HepG2 (cell line): Measurements from ENCODE around the gene TFEB. TPM values are rescaled to one million over a fixed set of nuclear protein-coding genes. Genes with fewer than 3 reads are reported as not detected.

Experiments
- ATAC-seq: fragments of 200-7000 bp; cut with Tn5 transposase; 3 replicates; pipeline ENCODE4 v1.9.1; 2020; ENCODE audit warnings: mild to moderate bottlenecking, moderate library complexity
- BruUV-seq: library from RNA; stranded (reverse); fragments of 400-500 nt; replicated peaks from 2 replicates; lab custom pipeline; 2021; lab: Mats Ljungman, UMichigan
- CTCF ChIA-PET: fragments of 300-600 bp; formaldehyde crosslinking; extraction: SDS; loops from one replicate; lab custom pipeline; 2021; ENCODE audit warnings: low total read pairs, inconsistent platforms, low intra/inter-chr PET ratio; lab: Yijun Ruan, JAX
- POLR2A ChIA-PET: fragments of 350-600 bp; sonication (Branson Sonifier 250); formaldehyde crosslinking; loops from one replicate; lab custom pipeline; 2020; ENCODE audit warnings: antibody characterized with exemption, inconsistent platforms; lab: Yijun Ruan, JAX
- DNase-seq: peaks from one replicate; pipeline ENCODE4 v3.0.0-alpha.2; 2015; ENCODE audit warnings: low spot score
- FAIRE-seq: peaks from 3 replicates; lab custom pipeline; 2011; peaks lifted over from hg19 to GRCh38; lab: Jason Lieb, UNC
- H2AFZ ChIP-seq: one replicate; pipeline ENCODE4 v1.6.1; 2011; ENCODE audit warnings: low read length, inconsistent platforms
- H3K27ac ChIP-seq: fragments of 300-600 bp; 3 replicates; pipeline ENCODE4 v1.8.0; 2011; ENCODE audit warnings: mixed run types, mild to moderate bottlenecking, mixed read lengths, low read length, inconsistent platforms; ENCODE audit not compliant: insufficient read depth; ENCODE audit errors: extremely low read length
- H3K27me3 ChIP-seq, 2 experiments: fragments of 200-600 bp in 1 of 2; 2 replicates in 1 of 2; 3 replicates in 1 of 2; pipeline versions ENCODE4 v1.6.0 to v1.8.0; 2011; ENCODE audit warnings: low read length in 2 of 2, mild to moderate bottlenecking in 2 of 2, moderate library complexity in 2 of 2, inconsistent platforms in 1 of 2; ENCODE audit not compliant: insufficient read depth in 2 of 2, control insufficient read depth in 1 of 2
- H3K36me3 ChIP-seq, 2 experiments: fragments of 200-600 bp in 1 of 2; replicated peaks in 1 of 2; 2 replicates in 1 of 2; 3 replicates in 1 of 2; pipeline versions ENCODE4 v1.5.1 to v1.8.0; 2011; ENCODE audit warnings: low read length in 2 of 2, inconsistent platforms in 1 of 2; ENCODE audit not compliant: insufficient read depth in 2 of 2, control insufficient read depth in 1 of 2
- H3K4me1 ChIP-seq: 2 replicates; pipeline ENCODE4 v1.5.1; 2012; ENCODE audit warnings: low read length, inconsistent platforms; ENCODE audit not compliant: insufficient read depth
- H3K4me2 ChIP-seq: 2 replicates; pipeline ENCODE4 v1.6.0; 2011; ENCODE audit warnings: low read depth, low read length, inconsistent platforms
- H3K4me3 ChIP-seq, 3 experiments: fragments of 200-600 bp in 1 of 3; sonication (generic), shearing (Covaris generic) in 1 of 3; replicated peaks in 1 of 3; 2 replicates each; pipeline ENCODE4 v1.5.1; 2011 to 2016; ENCODE audit warnings: low read length in 3 of 3, inconsistent platforms in 2 of 3, low read depth in 2 of 3, mild to moderate bottlenecking in 2 of 3, control low read depth in 1 of 3, mixed read lengths in 1 of 3; ENCODE audit not compliant: insufficient read depth in 1 of 3
- H3K79me2 ChIP-seq: one replicate; pipeline ENCODE4 v1.6.1; 2011; ENCODE audit warnings: low read length, inconsistent platforms; ENCODE audit not compliant: insufficient read depth
- H3K9ac ChIP-seq: 2 replicates; pipeline ENCODE4 v1.6.0; 2011; ENCODE audit warnings: mild to moderate bottlenecking, low read depth, low read length, inconsistent platforms; ENCODE audit not compliant: insufficient read depth
- H3K9me3 ChIP-seq: 2 replicates; pipeline ENCODE4 v1.5.1; 2012; ENCODE audit warnings: mild to moderate bottlenecking, low read length
- H4K20me1 ChIP-seq: 2 replicates; pipeline ENCODE4 v1.6.0; 2011; ENCODE audit warnings: inconsistent platforms, mild to moderate bottlenecking, low read length, moderate library complexity; ENCODE audit not compliant: insufficient read depth
- BRCA1 ChIP-seq: sonication (generic); formaldehyde crosslinking; IDR thresholded peaks from 2 replicates; pipeline ENCODE4 v1.4.0; 2020; ENCODE audit warnings: missing genetic modification reagents
- SMAD9 ChIP-seq: sonication (generic); formaldehyde crosslinking; IDR thresholded peaks from 2 replicates; pipeline ENCODE4 v1.5.1; 2020; ENCODE audit warnings: mild to moderate bottlenecking, missing genetic modification reagents
- ZBTB38 ChIP-seq: sonication (generic); formaldehyde crosslinking; IDR thresholded peaks from 2 replicates; pipeline ENCODE4 v1.5.1; 2020; ENCODE audit warnings: mild to moderate bottlenecking, missing genetic modification reagents
- ZNF274 ChIP-seq: sonication (generic); formaldehyde crosslinking; IDR thresholded peaks from 2 replicates; pipeline ENCODE4 v1.5.1; 2020; ENCODE audit warnings: mild to moderate bottlenecking, missing genetic modification reagents
- ZNF589 ChIP-seq: sonication (generic); formaldehyde crosslinking; conservative IDR thresholded peaks from 2 replicates; pipeline ENCODE4 v1.8.0; 2022; ENCODE audit warnings: mild to moderate bottlenecking, moderate library complexity, missing genetic modification reagents
- ZNF768 ChIP-seq: sonication (generic); formaldehyde crosslinking; IDR thresholded peaks from 2 replicates; pipeline ENCODE4 v1.4.0; 2020; ENCODE audit warnings: missing genetic modification reagents
- WGBS: methylation state at CpG from one replicate; pipeline ENCODE4 v1.1.6; 2017; ENCODE audit warnings: low lambda C conversion rate; 5-methylcytosine and 5-hydroxymethylcytosine counted together
- in situ Hi-C: cut with HindIII; loops from 2 replicates; pipeline ENCODE4 v1.10.0; 2017; ENCODE audit warnings: low pct_unique_long_range_greater_than_20kb; ENCODE audit not compliant: extremely low pct_ligation_motif_present
- intact Hi-C: fragments of 100-400 bp; cut with micrococcal nuclease; formaldehyde crosslinking; loops from one replicate; pipeline ENCODE4 v1.10.0; 2022; ENCODE audit not compliant: unreplicated experiment
- polyA plus RNA-seq, 8 experiments: library from polyadenylated mRNA; depleted of rRNA in 3 of 8; stranded (reverse) in 7 of 8; unstranded in 1 of 8; fragments of >200 nt; fragmentation: Illumina TruSeq in 4 of 8; extraction: Trizol in 4 of 8; gene quantifications; 2 replicates each; pipeline versions ENCODE4 v1.2.1 to v1.2.3, GENCODE V29; 2011 to 2016; ENCODE audit warnings: low read depth in 4 of 8, missing spikeins in 1 of 8, mixed read lengths in 1 of 8; ENCODE audit not compliant: insufficient read depth in 1 of 8
- total RNA-seq, 5 experiments: library from RNA; depleted of rRNA; stranded (reverse); fragments of >200 nt; fragmentation: Illumina TruSeq; extraction: Trizol; gene quantifications; 2 replicates each; pipeline ENCODE4 v1.2.3, GENCODE V29; 2016; ENCODE audit warnings: low read depth in 1 of 5
- TF ChIP-seq, protein P1 (sequence below): sonication (generic); formaldehyde crosslinking; IDR thresholded peaks from 2 replicates; pipeline ENCODE4 v1.5.1; 2020; ENCODE audit warnings: mild to moderate bottlenecking, missing genetic modification reagents, moderate library complexity
- TF ChIP-seq, protein P2 (sequence below): sonication (generic); formaldehyde crosslinking; IDR thresholded peaks from 2 replicates; pipeline ENCODE4 v1.8.0; 2022; ENCODE audit warnings: low read depth, missing genetic modification reagents
- TF ChIP-seq, protein P3 (sequence below): sonication (generic); formaldehyde crosslinking; IDR thresholded peaks from 2 replicates; pipeline ENCODE4 v1.4.0; 2020; ENCODE audit warnings: missing genetic modification reagents

TFEB gene
- total and polyA plus RNA-seq, 2 of the 13 experiments (the other 11 are each of a cell fraction or from before 2014, with no cell fraction given), result 13.3 to 18.7 TPM

DNA sequence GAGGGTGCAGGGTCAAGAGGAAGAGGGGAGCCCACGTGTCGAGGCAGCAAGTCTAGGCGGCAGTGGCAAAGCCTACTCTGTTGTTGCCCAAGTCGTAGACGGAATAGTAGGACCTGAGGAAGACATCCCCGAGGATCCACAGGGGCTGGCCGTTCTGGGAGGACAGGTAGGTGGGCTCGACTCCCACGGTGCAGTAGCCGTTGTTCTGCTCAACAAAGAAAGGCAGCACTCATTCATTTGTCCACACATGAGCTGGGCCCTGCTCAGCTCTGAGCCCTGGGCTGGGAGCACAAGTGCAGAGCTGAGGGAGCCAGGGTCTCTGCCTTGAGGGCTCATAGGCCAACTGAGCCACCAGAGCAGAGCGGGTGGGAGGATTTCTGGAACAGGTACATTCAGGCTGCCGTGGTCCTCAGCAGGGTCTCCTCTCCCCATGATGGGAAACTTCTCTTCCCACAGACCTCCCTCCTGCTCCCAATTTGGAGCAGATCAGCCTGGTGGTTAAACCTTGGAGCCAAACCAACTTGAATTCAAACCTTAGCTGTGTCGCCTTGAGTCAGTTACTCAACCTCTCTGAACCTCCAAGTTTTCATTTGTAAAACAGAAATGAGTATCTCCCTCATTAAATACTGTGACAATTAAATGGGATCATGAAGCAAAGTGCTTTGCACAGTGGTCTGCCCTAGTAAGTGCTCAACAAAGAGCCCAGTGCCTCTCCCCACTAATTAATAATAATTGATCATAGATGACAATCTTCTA lies 1.6 kb upstream of the TFEB start:
- Histone ChIP-seq H3K4me1 (peaks cover 78% of the 10 kb centered on the region), H3K27ac (peak overlapping the region; percentile 14), H3K79me2 (peaks cover 3% of the 10 kb centered on the region), H3K27me3 (no peaks in the 10 kb centered on the region; a peak in 1 of 5 replicates), H3K4me3 (no peak overlapping the region), H3K9ac (no peak overlapping the region; the same call in 1 of the 2 replicates), H2AFZ (no peak overlapping the region), H3K36me3 (no peaks in the 10 kb centered on the region), H3K9me3 (no peaks in the 10 kb centered on the region), H4K20me1 (no peaks in the 10 kb centered on the region), H3K4me2 (no peak overlapping the region)
- 91% methylated on average over 12 of the region's 13 CpGs for WGBS
- ATAC-seq (no peak), DNase-seq (no peak), FAIRE-seq (no peak)
- ChIA-PET POLR2A (interaction anchor here (4.7 to 10.4 kb wide), 3 partner anchors 10 to 50 kb away, joined by 60 to 120 read pairs (median 112); partner anchors contain the start of genes PGC and TOMM6), CTCF (interaction anchor here (3.0 kb wide), 1 partner anchor 39 kb away, joined by 44 read pairs; no protein-coding TSS in a partner anchor)
- intact Hi-C loops (no loop called here), in situ Hi-C loops (loop anchor here (5.0 kb wide), 1 partner anchor 40 kb away; the partner anchor contains the start of gene FRS3)
- BruUV-seq, result TSS peak; percentile 23
- TF ChIP-seq ZNF589 (CRISPR knock-in tag), result no peak
- TF ChIP-seq ZBTB38 (CRISPR knock-in tag), result peak; percentile 63; the same call in 1 of the 2 replicates
- TF ChIP-seq, protein P1, sequence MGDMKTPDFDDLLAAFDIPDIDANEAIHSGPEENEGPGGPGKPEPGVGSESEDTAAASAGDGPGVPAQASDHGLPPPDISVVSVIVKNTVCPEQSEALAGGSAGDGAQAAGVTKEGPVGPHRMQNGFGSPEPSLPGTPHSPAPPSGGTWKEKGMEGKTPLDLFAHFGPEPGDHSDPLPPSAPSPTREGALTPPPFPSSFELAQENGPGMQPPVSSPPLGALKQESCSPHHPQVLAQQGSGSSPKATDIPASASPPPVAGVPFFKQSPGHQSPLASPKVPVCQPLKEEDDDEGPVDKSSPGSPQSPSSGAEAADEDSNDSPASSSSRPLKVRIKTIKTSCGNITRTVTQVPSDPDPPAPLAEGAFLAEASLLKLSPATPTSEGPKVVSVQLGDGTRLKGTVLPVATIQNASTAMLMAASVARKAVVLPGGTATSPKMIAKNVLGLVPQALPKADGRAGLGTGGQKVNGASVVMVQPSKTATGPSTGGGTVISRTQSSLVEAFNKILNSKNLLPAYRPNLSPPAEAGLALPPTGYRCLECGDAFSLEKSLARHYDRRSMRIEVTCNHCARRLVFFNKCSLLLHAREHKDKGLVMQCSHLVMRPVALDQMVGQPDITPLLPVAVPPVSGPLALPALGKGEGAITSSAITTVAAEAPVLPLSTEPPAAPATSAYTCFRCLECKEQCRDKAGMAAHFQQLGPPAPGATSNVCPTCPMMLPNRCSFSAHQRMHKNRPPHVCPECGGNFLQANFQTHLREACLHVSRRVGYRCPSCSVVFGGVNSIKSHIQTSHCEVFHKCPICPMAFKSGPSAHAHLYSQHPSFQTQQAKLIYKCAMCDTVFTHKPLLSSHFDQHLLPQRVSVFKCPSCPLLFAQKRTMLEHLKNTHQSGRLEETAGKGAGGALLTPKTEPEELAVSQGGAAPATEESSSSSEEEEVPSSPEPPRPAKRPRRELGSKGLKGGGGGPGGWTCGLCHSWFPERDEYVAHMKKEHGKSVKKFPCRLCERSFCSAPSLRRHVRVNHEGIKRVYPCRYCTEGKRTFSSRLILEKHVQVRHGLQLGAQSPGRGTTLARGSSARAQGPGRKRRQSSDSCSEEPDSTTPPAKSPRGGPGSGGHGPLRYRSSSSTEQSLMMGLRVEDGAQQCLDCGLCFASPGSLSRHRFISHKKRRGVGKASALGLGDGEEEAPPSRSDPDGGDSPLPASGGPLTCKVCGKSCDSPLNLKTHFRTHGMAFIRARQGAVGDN (CRISPR knock-in tag), result peak; percentile 36; the same call in 1 of the 2 replicates
- TF ChIP-seq SMAD9 (CRISPR knock-in tag), result no peak
- no peak for TF ChIP-seq BRCA1 (CRISPR knock-in tag)
- TF ChIP-seq, protein P2, sequence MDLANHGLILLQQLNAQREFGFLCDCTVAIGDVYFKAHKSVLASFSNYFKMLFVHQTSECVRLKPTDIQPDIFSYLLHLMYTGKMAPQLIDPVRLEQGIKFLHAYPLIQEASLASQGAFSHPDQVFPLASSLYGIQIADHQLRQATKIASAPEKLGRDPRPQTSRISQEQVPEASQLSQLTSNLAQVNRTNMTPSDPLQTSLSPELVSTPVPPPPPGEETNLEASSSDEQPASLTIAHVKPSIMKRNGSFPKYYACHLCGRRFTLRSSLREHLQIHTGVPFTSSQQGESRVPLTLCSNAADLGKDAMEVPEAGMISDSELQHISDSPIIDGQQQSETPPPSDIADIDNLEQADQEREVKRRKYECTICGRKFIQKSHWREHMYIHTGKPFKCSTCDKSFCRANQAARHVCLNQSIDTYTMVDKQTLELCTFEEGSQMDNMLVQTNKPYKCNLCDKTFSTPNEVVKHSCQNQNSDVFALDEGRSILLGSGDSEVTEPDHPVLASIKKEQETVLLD (CRISPR knock-in tag), result no peak
- TF ChIP-seq ZNF768, result peak; percentile 92
- no peak for TF ChIP-seq ZNF274 (CRISPR knock-in tag)
- TF ChIP-seq, protein P3, sequence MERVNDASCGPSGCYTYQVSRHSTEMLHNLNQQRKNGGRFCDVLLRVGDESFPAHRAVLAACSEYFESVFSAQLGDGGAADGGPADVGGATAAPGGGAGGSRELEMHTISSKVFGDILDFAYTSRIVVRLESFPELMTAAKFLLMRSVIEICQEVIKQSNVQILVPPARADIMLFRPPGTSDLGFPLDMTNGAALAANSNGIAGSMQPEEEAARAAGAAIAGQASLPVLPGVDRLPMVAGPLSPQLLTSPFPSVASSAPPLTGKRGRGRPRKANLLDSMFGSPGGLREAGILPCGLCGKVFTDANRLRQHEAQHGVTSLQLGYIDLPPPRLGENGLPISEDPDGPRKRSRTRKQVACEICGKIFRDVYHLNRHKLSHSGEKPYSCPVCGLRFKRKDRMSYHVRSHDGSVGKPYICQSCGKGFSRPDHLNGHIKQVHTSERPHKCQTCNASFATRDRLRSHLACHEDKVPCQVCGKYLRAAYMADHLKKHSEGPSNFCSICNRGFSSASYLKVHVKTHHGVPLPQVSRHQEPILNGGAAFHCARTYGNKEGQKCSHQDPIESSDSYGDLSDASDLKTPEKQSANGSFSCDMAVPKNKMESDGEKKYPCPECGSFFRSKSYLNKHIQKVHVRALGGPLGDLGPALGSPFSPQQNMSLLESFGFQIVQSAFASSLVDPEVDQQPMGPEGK (CRISPR knock-in tag), result no peak
